ENCODE results near the gene SLC2A9. TPM values are rescaled to one million over a fixed set of nuclear protein-coding genes. Genes with fewer than 3 reads are reported as not detected.

SLC2A9 gene
- polyA plus RNA-seq, 1 donor from 2014 or later, result not detected

- H3K4me2 ChIP-seq (ENCODE audit: low read length), result no peak overlapping the region
- H3K36me3 ChIP-seq (ENCODE audit: insufficient read depth, low read length), result no peaks in the 10 kb centered on the region
- H3K27me3 ChIP-seq (ENCODE audit: insufficient read depth, low read depth, low read length), result no peaks in the 10 kb centered on the region
- H3K9ac ChIP-seq (ENCODE audit: low read length), result no peak overlapping the region
- H4K20me1 ChIP-seq (ENCODE audit: insufficient read depth), result no peaks in the 10 kb centered on the region
- no peak overlapping the region for H2AFZ ChIP-seq (ENCODE audit: low read depth, low read length)
- H3K4me3 ChIP-seq (ENCODE audit: low read length), result no peak overlapping the region
- TF ChIP-seq EZH2 (IDR thresholded peaks at IDR 0.05; ENCODE audit: borderline replicate concordance, insufficient read depth, low read length, poor library complexity, severe bottlenecking) (no peak), POLR2AphosphoS5 (IDR thresholded peaks at IDR 0.05) (no peak), RAD21 (conservative IDR thresholded peaks at IDR 0.05) (no peak), SMC3 (conservative IDR thresholded peaks at IDR 0.05; ENCODE audit: poor library complexity) (no peak), EP300 (conservative IDR thresholded peaks at IDR 0.05; ENCODE audit: poor library complexity, severe bottlenecking) (no peak), MXI1 (conservative IDR thresholded peaks at IDR 0.05; ENCODE audit: poor library complexity, severe bottlenecking) (no peak), TAF1 (IDR thresholded peaks at IDR 0.05; ENCODE audit: low read depth) (no peak)
- TF ChIP-seq, protein P1, sequence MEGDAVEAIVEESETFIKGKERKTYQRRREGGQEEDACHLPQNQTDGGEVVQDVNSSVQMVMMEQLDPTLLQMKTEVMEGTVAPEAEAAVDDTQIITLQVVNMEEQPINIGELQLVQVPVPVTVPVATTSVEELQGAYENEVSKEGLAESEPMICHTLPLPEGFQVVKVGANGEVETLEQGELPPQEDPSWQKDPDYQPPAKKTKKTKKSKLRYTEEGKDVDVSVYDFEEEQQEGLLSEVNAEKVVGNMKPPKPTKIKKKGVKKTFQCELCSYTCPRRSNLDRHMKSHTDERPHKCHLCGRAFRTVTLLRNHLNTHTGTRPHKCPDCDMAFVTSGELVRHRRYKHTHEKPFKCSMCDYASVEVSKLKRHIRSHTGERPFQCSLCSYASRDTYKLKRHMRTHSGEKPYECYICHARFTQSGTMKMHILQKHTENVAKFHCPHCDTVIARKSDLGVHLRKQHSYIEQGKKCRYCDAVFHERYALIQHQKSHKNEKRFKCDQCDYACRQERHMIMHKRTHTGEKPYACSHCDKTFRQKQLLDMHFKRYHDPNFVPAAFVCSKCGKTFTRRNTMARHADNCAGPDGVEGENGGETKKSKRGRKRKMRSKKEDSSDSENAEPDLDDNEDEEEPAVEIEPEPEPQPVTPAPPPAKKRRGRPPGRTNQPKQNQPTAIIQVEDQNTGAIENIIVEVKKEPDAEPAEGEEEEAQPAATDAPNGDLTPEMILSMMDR (IDR thresholded peaks at IDR 0.05; ENCODE audit: poor library complexity, severe bottlenecking), result no peak
- TF ChIP-seq, protein P2, sequence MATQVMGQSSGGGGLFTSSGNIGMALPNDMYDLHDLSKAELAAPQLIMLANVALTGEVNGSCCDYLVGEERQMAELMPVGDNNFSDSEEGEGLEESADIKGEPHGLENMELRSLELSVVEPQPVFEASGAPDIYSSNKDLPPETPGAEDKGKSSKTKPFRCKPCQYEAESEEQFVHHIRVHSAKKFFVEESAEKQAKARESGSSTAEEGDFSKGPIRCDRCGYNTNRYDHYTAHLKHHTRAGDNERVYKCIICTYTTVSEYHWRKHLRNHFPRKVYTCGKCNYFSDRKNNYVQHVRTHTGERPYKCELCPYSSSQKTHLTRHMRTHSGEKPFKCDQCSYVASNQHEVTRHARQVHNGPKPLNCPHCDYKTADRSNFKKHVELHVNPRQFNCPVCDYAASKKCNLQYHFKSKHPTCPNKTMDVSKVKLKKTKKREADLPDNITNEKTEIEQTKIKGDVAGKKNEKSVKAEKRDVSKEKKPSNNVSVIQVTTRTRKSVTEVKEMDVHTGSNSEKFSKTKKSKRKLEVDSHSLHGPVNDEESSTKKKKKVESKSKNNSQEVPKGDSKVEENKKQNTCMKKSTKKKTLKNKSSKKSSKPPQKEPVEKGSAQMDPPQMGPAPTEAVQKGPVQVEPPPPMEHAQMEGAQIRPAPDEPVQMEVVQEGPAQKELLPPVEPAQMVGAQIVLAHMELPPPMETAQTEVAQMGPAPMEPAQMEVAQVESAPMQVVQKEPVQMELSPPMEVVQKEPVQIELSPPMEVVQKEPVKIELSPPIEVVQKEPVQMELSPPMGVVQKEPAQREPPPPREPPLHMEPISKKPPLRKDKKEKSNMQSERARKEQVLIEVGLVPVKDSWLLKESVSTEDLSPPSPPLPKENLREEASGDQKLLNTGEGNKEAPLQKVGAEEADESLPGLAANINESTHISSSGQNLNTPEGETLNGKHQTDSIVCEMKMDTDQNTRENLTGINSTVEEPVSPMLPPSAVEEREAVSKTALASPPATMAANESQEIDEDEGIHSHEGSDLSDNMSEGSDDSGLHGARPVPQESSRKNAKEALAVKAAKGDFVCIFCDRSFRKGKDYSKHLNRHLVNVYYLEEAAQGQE (IDR thresholded peaks at IDR 0.05; ENCODE audit: borderline replicate concordance), result no peak
- no peaks in the 10 kb centered on the region for H3F3A ChIP-seq (ENCODE audit: insufficient read depth, low read length, poor library complexity, severe bottlenecking)
- H3K9me3 ChIP-seq (ENCODE audit: low read length), result no peaks in the 10 kb centered on the region
- no peak overlapping the region for H3K27ac ChIP-seq (ENCODE audit: low read length)
- H3K9me2 ChIP-seq (ENCODE audit: insufficient read depth, low read length), result no peaks in the 10 kb centered on the region
- H3K79me2 ChIP-seq (replicated peaks; ENCODE audit: insufficient read depth, low read length), result no peaks in the 10 kb centered on the region
Observed at GRCh38 chr4:9874385-9874784, 146.9 kb downstream of the SLC2A9 start.

DNA sequence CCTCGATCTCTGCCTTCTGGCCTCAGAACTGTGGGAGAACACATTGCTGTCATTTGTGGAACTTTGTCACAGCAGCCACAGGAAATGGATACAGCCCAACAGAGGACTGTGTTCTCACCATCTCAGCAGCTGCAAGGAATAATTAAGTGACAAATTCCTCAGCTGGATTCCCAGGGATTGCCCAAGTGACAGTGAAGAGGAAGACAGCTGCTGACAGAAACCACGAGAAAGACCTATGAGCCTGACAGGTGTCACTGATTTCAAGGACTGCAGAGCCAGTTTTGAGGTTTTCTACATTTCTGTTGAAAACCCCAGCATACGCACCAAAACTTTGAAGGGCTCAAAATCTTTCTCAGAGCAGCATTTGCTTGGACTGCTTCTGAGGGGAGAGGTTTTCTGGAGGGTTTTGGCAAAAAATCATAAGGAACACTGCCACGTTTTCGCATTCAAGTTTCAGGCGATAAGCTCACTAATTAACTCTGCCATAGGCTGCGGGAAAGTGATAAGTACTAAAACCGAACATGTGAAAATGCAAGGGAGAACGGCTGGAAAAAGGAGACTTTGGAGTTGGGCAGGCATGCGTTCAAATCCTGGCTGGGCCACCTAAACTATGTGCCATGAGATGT is 151.0 kb downstream of the SLC2A9 start:
- no peak overlapping the region for H3K4me3 ChIP-seq (ENCODE audit: low read length)
- H3K27me3 ChIP-seq (ENCODE audit: insufficient read depth, low read depth, low read length), result no peaks in the 10 kb centered on the region
- no peaks in the 10 kb centered on the region for H3K9me3 ChIP-seq (ENCODE audit: low read length)
- H3K4me2 ChIP-seq (ENCODE audit: low read length), result no peak overlapping the region
- no peaks in the 10 kb centered on the region for H4K20me1 ChIP-seq (ENCODE audit: insufficient read depth)
- H2AFZ ChIP-seq (ENCODE audit: low read depth, low read length), result no peak overlapping the region
- no peaks in the 10 kb centered on the region for H3K9me2 ChIP-seq (ENCODE audit: insufficient read depth, low read length)
- H3K36me3 ChIP-seq (ENCODE audit: insufficient read depth, low read length), result no peaks in the 10 kb centered on the region
- H3F3A ChIP-seq (ENCODE audit: insufficient read depth, low read length, poor library complexity, severe bottlenecking), result no peaks in the 10 kb centered on the region
- H3K9ac ChIP-seq (ENCODE audit: low read length), result no peak overlapping the region
- H3K27ac ChIP-seq (ENCODE audit: low read length), result no peak overlapping the region
- no peaks in the 10 kb centered on the region for H3K79me2 ChIP-seq (replicated peaks; ENCODE audit: insufficient read depth, low read length)
- peak; percentile 92 for TF ChIP-seq EP300 (conservative IDR thresholded peaks at IDR 0.05; ENCODE audit: poor library complexity, severe bottlenecking)
- TF ChIP-seq, protein P1 (IDR thresholded peaks at IDR 0.05; ENCODE audit: poor library complexity, severe bottlenecking), result no peak
- no peak for TF ChIP-seq MXI1 (conservative IDR thresholded peaks at IDR 0.05; ENCODE audit: poor library complexity, severe bottlenecking)
- no peak for TF ChIP-seq EZH2 (IDR thresholded peaks at IDR 0.05; ENCODE audit: borderline replicate concordance, insufficient read depth, low read length, poor library complexity, severe bottlenecking)
- TF ChIP-seq, protein P2 (IDR thresholded peaks at IDR 0.05; ENCODE audit: borderline replicate concordance), result peak; percentile 34
- TF ChIP-seq SMC3 (conservative IDR thresholded peaks at IDR 0.05; ENCODE audit: poor library complexity), result no peak
- TF ChIP-seq POLR2AphosphoS5 (IDR thresholded peaks at IDR 0.05), result peak; percentile 41
